ENCODE results near the gene CYGB.
"Not testable (repeated sequence)": the region's sequence is repeated elsewhere in the genome, so short reads cannot be mapped to it uniquely, and the experiment has no call there.

The CYGB gene

GRCh38 chr17:76538281-76538931 lies 897 bp upstream of the CYGB start:
- no peak for DNase-seq (ENCODE audit: low read depth in 2 of 2, low spot score in 1 of 2)

- no peak for DNase-seq (ENCODE audit: low read depth in 2 of 2, low spot score in 1 of 2)
Observed at GRCh38 chr17:76537288-76537577, 276 bp downstream of the CYGB start.

- no peak for DNase-seq (ENCODE audit: low read depth in 2 of 2, low spot score in 1 of 2)
Observed at GRCh38 chr17:76536511-76537287, 810 bp downstream of the CYGB start.

DNA sequence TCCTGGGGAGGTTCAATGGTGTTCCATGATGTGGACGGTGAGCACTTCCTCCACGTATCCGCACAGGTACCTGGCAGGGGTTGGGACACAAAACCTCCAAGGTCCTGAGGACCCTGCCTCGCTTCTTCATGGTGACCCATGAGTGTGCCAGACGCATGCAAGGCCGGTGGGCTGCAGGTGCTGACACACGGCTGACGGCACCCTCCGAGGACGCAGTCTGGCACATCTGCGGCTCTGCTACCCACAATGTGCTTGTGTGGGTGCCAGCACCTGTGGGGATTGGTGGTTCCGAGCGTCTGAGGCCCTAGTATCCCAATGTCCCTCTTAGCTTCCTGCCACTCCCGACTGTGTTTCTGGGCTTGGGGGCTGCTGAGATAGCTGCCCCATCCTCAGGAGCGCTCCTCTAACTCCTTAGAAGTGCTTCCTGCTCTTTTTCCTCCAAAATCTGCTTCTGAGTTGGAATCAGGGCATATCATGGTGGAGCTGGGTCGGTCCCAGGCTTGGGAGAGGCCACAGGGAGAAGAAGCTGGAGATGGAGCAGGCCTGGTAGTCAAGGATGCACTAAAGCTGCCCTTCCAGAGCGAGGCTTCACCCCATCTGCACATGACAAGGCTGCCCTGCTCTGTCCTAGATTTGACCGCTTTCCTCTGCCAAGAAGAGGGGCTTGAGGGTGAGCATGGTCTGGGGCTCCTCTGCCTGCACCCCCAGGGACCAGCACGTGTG lies 1.6 kb downstream of the CYGB start:
- DNase-seq (ENCODE audit: low read depth in 2 of 2, low spot score in 1 of 2), result no peak

DNA sequence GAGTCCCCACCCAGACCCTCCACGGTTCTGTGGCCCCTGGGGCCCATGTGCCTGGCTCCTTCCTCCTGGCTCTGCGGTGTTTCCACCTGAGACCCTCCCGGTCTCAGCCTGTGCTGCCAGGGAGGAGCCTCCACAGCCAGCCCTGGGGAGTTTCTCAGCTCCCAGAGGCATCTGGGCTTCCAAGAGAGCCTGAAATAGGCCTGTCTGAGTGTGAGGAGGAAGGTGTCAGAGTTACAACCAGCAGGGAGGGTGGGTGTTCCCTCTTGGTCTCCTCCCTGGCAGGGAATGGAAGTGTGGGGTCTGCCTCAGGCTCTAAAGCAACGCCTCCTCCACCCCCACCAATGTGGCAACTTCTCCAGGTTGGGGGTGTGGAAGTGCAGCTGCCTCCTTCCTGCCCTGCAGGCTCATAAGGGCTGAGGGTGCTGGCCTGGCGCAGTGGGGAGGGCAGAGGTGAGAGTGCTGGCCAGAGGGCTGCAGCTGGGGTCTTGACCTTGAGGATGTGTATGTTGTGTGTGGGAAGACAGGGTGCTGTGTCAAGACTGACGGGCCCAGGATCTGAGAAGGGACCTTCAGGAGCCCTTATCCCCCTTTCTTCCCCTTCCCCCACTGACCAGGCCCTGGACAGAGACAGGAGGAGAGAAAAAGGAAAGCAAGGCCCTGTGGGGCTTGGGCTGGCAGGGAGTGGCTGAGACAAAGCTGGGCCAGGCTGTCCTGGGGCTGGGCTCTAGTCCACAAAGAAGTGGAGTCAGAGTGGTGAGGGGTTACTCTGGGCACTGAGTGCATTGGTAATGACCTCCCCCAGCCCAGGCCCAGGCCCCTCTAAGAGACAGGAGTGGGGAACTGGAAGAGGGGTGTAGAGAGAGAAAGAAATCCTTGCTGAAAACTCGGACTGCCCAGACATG lies 2.4 kb downstream of the CYGB start:
- DNase-seq (ENCODE audit: low read depth in 2 of 2, low spot score in 1 of 2), result no peak

DNA sequence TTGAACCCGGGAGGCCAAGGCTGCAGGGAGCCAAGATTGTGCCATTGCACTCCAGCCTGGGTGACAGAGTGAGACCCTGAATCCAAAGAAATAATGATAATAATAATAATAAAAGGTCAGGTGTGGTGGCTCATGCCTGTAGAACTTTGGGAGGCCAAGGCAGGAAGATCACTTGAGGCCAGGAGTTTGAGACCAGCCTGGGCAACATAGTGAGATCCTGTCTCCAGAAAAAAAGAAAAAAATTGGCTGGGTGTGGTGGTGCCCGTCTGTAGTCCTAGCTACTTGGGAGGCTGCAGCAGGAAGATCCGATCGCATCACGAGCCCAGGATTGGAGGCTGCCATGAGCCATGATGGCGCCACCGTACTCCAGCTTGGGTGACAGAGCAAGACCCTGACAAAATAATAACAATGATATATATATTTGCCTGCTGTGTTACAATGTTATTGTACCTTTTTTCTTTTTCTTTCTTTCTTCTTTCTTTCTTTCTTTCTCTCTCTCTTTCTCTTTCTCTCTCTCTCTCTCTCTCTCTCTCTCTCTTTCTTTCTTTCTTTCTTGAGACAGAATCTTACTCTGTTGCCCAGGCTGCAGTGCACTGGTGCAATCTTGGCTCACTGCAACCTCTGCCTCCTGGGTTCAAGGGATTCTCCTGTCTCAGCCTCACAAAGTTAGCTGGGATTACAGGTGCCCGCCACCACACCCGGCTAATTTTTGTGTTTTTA lies 3.7 kb downstream of the CYGB start:
- DNase-seq (ENCODE audit: low read depth in 2 of 2, low spot score in 1 of 2), result not testable (repeated sequence)

DNA sequence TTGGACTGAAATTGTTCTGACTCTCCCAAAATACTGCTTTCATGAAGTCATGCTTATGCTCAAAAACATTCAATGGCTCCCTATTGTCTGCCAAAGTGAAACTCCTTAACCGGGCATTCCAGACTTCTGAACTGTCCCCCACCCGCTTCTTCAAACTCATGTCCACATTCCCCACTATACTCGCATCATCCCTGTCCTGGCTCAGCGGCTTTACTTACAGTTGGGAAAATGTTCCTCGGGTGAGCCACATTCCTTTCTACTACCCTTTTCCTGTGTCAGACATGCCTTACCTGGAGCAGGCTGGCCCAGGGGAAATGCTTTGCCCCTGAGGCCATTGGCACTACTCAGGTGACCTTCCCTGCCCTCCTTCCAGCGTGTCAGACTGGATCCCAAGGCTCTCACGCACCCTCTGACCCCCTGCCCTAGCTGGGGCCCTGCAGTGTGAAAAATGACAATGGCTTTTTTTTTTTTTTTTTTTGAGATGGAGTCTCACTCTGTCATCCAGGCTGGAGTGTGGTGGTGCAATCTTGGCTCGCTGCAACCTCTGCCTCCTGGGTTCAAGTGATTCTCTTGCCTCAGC lies 5.3 kb downstream of the CYGB start:
- no peak for DNase-seq (ENCODE audit: low read depth in 2 of 2, low spot score in 1 of 2)

DNA sequence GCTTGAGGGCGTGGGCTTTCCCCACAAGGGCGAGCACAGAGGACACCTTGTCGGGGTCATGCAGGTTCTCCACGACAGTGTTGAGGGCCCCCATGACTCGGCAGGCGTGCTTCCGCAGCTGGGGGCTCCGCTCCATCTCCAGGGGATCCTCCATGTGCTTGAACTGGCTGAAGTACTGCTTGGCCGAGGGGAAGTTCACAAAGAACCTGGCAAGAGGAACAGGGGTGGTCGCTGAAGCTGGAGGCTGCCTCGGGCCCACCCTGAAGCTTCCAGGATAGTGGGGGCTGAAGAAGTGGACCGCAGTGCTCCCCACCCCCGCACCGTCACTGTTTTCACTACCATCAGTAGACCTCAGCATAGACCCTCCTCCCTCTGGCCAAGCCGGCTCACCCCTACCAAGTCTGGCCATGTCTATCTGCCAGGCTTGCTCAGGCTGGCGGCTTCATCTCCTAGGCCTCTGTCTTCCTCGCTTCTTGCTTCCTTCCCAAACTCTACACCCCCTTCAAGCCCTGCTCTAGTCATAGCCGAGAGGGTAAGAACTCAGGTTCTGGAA lies 5.9 kb downstream of the CYGB start:
- DNase-seq (ENCODE audit: low read depth in 2 of 2, low spot score in 1 of 2), result no peak

DNA sequence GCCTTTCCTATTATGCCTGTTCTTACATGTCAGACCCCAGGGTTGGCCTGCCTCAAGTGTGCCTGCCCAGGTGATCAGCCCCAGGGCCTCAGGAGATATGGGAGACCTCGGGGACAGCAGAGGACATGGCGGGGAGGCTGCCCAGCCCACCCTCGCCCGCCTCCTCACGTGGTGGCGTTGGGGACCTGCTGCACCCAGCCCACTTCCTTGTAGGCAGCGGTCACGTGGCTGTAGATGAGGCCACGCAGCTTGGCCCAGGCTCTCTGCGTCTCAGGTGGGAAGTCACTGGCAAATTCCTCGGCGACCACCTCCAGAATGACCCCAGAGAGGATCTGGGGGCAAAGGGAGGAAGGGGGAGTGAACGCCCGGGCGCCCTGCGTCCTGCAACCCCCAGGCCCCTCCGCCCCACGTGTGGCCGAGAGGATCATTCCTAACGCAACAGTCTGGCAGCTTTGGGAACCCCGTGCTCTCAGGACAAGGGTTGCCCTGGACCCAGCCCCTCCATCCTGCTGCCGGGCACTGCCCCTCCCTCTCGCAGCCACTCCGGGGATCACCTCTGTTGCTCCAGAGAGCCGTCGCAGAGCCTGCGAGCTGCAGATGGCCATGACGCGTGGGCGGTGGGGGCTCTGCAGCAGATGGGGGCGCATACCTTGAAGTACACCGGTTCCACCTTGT lies 6.6 kb downstream of the CYGB start:
- no peak for DNase-seq (ENCODE audit: low read depth in 2 of 2, low spot score in 1 of 2)

DNA sequence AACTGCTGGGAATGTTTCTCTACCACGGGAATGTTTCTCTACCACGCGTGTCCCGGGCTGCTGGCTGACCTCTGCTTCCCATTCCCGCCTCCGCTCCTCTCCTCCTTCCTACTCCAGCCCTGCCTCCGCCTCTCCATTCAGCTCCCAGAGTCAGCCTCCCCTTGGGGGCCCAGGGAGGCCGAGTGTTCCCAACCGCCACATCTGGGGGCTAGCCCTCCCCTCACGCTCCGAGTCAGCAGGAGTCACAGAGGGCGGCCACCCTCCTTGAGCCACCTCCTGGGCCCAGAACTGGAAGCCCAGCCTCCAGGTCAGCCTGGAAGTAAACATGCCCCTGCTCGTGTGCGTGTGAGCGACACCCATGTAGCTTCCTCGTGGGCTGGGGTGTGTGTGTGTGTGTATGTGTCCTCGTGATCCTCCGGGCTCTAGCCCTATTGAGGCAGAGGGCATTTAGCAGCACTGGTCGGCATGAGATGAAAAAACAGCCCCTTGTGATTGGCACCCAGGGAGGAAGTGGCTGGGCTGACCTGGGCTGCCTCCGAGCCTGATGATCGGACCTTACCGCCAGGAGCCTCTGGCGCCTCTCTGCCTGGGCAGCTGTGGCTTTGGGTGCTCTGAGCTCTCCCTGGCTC lies 7.3 kb downstream of the CYGB start:
- DNase-seq (ENCODE audit: low read depth in 2 of 2, low spot score in 1 of 2), result no peak

- no peak for DNase-seq (ENCODE audit: low read depth in 2 of 2, low spot score in 1 of 2)
Observed at GRCh38 chr17:76529224-76530094, 8.1 kb downstream of the CYGB start.

- no peak for DNase-seq (ENCODE audit: low read depth in 2 of 2, low spot score in 1 of 2)
Observed at GRCh38 chr17:76528528-76529223, 8.8 kb downstream of the CYGB start.

DNA sequence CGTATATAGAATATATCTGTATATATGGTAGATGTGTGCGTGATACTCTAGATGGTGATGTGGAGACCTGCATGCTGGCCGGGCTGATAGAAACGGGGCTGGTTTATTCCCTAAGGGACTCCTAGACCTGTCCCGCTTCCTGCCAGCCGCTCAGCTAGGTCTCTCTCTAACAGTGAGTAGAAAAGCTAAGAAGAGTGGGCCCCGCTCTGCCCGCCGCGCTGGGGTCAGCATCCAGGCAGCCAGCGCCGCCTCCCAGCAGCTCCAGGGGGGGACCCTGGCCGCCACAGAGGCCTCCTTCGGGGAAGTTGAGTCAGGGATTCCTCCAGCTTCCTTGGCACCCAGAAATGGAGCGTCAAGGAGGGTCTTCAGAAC lies 9.4 kb downstream of the CYGB start:
- DNase-seq (ENCODE audit: low read depth in 2 of 2, low spot score in 1 of 2), result no peak

DNA sequence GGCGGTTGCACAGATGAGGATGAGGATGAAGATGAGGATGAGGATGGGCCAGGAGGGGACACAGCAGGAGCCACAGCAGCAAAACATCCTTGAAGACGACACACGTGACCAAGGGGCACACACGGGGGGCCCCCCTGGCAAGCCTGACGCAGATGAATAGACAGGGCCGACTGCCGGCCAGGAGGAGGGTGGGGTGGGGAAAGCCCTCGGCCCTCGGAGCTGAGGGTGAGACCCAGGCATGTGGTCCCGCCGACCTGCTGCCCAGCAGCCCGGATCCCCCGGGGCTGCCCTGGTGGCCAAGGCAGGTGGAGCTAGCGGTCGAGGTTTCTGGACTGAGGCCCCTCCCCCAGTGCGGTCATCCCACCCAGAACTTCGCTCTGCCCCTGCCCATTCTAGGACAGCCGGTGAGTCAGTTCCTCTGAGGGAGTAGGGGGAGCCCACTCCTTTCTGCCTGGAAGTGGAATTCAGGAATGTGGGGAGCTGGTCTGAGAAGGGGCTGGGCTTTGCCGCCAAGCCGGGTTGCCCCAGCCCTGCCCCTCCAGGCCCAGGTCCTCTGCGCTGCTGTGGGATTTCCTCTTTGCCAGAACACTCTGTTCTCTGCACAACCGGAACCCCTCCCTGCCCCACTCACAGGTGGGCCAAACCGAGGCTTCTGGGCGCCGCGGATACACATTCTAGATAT lies 9.9 kb downstream of the CYGB start:
- no peak for DNase-seq (ENCODE audit: low read depth in 2 of 2, low spot score in 1 of 2)

- DNase-seq (ENCODE audit: low read depth in 2 of 2, low spot score in 1 of 2), result not testable (repeated sequence)
Observed at GRCh38 chr17:76527016-76527415, 10.5 kb downstream of the CYGB start.

DNA sequence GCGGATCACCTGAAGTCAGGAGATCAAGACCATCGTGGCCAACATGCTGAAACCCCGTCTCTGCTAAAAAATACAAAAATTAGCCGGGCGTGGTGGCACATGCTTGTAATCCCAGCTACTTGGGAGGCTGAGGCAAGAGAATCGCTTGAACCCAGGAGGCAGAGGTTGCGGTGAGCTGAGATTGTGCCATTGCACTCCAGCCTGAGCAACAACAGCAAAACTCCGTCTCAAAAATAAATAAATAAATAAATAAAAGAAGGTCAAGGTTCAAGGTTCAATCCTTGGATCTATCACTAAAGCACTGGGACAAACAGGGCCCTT lies 12.0 kb downstream of the CYGB start:
- not testable (repeated sequence) for DNase-seq (ENCODE audit: low read depth in 2 of 2, low spot score in 1 of 2)
